HPDE6-E6E7 (cell line): ENCODE results near the gene CFAP74.

Experiments used
- DNase-seq: peaks from one replicate; pipeline ENCODE4 v3.0.0; 2011; ENCODE audit warnings: missing footprints; ENCODE audit errors: extremely low spot score

CFAP74 gene

DNA sequence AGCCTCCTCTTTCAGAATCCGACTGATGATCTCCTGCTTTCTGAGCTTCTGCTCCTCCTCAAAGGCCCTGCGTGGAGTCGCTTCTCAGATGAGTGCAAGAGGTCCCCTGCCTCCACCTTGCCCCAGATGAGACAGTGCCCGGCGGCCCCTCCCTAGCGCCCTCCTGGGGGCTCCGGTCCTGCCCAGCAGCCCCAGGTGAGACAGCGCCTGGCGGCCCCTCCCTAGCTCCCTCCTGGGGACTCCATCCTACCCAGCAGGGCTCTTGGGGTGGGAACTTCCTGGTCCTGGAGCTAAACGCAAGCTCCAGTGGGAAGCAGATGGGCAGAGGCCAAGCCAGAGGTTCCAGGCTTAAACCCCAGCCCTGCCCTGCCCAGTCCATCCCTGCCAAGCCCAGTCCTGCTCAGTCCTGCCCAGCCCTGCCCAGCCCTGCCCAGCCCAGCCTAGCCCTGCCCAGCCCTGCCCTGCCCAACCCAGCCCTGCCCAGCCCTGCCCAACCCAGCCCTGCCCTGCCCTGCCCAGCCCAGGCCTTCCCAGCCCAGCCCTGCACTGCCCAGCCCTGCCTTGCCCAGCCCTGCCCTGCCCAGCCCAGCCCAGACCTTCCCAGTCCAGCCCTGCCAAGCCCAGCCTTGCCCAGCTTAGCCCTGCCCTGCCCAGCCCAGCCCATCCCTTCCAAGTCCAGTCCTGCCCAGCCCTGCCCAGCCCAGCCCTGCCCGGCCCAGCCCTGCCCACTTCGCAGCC lies 34.6 kb downstream of the CFAP74 start:
- no peak for DNase-seq

DNA sequence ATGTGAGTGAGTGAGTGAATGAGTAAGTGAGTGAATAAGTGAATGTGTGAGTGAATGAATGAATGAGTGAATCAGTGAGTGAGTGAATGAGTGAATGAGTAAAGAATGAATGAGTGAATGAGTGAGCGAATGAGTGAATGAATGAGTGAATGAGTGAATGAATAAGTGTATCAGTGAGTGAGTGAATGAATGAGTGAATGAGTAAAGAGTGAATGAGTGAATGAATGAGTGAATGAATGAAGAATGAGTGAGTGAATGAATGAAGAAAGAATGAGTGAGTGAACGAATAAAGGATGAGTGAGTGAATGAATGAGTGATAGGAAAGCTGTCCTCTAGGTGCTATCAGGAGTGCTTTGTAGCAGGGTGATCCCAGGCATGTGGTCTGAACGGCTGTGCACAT lies 35.7 kb downstream of the CFAP74 start:
- DNase-seq, result no peak

DNA sequence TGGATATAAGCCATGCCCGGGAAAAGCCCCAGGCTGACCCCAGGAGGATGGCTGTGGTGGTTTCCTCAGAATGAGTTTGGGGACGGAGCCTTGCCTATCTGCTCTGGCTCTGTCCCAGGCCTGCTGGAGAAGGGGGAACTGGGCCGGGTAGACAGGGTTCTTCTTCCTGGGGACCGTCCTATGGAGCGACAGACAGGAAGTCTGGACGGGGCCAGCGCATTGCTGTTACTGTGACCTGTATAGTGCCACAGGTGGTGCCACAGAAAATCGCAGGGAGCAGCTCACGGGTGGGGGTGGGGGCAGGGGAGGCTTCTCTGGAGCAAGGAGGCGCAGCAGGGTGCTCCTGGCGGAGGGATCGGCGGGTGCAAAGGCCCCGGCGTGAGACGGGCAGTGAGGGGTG lies 36.4 kb downstream of the CFAP74 start:
- no peak for DNase-seq

DNA sequence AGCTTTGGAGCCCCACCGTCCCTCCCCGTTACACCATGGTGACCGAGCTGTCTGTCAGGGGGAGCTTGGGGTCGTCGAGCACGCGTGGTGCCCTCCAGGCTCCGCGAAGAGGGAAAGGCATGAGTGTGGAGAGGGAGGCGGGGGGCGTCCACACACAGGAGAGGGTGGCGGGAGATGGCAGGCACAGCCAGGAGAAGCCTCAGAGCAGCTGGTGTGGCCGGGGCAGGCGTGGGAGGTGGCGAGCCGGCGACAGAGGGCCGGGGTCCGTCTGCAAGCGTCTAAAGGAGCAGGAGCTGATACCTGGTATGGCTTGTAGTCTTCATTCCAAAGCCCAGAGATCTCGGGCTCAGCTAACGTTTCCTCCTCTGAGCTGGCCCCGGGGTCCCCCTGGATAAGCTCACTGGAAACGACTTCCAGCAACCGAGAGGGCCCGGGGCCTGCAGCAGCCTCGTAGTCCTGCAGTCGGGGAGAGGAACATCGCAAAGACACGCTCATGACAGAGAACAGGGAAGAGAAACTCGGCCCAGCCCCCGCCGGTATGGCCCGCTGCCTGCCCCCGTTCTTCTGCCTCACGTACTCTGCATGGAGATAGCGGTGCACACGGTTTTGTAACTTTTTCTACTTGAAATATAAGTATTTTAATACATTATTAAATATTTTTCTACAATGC lies 37.4 kb downstream of the CFAP74 start:
- DNase-seq, result no peak

DNA sequence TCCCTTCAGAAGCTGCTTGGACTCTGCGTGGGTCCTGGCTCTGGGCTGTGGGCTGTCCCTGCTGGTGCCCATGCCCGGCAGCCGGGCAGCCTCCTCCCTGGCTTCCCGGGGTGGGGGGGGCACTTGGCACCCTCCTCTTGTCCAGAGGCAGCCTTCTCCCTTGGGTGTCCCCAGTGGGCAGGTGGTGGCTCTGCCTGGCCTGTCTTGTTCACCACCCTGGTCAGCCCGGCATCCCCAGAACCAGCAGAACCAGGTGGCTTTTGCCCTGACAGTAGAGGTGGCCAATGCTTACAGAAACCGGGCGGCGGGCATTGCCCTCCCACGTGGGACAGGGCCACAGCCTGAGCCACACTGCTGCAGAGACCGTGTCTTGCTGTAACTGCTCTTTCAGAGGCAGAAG lies 38.0 kb downstream of the CFAP74 start:
- DNase-seq, result no peak

DNA sequence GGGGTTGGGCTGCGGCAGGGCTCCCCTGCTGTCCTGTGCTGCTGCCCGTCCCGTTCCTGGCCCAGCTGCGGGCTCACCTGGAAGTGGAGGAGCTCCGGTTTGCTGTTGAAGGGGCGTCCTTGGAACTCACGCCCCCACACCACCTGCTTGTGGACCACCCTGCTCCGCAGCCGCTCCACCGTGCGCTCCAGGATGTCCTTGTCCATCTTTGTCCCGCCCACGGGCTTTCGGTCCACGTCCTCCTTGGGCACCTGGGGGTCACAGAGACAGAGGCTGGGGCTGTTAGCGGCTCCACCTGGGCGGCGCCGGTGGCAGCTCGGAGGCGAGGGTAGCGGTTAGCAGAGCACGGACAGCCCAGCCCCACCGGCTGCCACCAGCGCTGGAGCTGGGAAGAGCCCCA lies 38.8 kb downstream of the CFAP74 start:
- DNase-seq, result no peak

DNA sequence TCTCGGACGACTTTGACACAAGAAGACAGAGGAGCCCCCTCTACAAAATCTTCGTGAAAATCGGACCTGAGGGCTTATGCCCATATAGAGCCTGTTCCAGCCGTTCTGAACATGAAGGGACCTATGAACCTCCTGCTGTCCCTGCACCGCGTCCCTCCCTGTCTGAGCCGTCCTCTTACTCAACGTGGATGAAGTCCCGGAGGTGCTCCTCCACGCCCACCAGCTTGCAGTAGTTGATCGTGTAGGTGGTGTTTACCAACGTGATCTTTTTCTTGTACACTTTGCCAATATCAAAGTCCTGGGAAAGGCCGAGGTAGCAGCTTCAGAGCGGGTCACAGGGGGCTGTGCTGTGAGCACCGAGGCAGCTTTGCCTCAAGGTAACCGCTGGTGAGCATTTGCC lies 40.0 kb downstream of the CFAP74 start:
- no peak for DNase-seq

DNA sequence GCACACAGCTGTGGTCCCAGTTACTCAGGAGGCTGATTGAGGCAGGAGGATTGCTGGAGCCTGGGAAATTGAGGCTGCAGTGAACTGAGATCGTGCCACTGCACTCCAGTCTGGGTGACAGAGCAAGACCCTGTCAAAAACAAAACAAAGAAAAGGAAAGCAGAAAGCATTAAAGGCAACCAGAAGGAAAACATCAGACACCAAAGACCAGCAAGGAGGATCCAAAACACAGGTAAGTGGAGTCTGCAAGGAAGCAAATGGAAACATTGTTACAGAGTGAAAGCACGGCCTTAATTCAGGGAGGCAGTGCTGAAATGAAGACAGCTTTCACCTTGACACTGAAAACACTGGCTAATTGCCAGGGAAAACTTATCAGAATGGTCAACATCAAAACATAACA lies 40.8 kb downstream of the CFAP74 start:
- no peak for DNase-seq

DNA sequence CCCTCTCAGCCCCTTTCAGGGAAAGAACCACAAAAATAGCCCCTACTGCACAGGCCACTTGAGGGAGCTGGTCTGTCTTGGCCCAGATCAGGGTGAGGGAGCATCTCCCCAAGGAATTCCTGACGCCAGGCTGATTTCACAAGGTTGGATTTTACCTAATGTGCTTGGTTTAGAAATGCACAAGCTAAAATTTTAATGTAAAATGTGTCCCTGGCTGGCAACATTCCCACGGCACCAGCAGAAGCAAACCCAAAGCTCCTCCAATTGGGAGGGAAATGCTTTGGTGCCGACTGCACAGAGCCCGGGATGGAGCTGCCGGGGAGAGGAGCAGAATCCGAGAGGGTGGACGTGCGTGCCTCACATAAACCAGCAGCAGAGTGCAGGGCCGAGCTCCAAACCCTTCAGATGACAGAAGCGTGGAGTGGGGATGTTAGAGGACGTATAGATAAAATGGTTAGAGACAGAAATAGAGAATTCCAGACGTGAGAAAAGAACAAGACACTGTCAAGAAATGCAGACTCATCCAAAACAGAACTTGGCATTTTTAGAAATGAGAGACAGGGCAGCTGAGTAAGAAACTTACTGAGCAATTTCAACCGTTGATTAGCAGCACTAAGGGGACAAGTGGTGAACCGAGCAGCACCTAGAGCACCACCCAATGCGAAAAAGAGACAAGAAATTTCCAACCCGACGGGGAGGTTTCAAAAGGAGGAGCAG lies 42.9 kb downstream of the CFAP74 start:
- DNase-seq, result no peak

DNA sequence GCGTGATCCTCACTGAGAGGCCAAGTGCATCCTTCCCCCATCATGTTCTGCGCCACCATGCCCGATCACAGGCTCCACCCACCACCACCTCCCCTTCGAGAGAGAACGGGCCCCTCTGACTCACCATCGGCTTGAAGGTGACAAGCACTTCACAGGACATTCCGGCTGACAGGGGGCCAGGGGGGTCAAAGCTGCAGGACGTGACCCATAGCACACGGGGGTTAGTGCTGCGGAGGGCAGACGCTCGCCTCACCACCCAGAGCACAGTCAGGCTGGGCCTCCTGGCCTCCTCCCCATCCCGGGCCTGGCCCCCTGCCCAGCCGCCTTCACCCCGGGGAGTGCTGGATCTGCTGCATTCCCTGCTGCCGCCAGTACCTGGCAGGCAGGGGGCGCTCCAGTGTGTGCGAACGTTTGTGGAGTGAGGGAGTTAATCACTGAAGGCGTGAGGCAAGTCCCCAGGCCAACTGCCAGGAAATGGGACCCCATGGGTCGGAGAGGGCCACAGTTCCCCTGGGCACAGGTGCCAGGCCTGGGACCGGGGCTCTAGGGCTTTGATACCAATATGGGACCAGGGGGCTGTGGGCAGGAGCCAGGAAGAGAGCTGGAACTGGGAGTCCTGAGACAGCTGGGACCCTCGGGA lies 43.6 kb downstream of the CFAP74 start:
- DNase-seq, result peak; percentile 90

DNA sequence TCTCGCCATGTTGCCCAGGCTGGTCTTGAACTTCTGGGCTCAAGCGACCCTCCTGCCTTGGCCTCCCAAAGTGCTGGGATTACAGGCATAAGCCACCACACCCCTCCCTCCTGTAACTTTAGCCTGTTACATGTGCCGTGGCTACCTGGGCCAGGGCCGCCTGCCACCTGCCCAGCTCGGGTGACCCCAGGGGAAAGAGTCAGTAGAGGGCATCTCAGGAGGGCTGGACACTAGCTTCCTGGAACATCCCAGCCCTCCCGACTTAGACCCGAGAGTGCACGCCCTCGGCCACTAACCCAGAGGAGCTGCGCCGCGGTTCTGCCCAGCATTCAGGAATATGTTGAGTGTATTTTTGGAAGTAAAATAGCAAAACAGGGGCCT lies 44.1 kb downstream of the CFAP74 start:
- no peak for DNase-seq

DNA sequence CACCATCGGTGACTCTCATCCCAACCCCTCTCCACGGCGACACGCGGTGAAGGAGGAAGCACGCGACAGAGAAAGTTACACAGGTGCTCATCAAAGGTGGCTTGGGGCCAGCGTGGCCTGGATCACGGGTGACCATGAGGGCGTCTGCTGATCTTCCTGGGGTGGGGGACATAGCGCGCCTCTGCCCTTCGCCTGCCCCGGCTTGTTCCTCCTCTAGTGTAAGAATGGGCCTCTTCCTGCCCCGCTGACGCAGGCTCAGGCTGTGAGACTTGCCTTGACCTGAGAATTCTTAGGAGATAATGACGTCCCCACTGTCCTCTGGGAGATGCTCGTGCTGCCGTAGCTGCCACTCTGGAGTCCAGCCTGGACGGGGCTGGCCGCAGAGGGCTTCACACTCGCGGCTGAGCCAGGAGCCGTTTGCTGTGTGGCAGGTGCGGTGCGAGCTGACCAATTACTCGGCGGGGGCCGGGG lies 45.5 kb downstream of the CFAP74 start:
- peak; percentile 49 for DNase-seq

DNA sequence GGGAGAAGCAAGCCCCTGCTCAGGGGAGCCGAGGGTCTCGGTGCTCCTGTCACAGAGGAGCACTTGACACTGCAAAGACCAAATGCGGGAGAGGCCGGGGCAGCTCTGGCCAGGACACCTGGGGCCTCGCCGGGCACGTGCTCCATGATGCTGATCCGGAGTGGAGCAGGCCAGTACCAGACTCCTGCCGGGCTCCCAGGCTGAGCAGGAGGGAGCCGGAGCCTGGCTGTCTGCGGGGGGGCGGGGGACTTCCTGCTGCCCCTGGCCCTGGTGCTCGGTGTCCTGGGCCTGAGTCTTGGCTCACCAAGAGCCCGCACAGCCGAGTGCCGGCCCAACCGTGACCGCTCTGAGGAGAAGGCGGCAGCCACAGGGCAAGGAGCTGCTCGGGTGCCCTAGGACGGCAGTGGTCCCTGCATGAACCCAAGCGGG lies 46.0 kb downstream of the CFAP74 start:
- DNase-seq, result no peak

DNA sequence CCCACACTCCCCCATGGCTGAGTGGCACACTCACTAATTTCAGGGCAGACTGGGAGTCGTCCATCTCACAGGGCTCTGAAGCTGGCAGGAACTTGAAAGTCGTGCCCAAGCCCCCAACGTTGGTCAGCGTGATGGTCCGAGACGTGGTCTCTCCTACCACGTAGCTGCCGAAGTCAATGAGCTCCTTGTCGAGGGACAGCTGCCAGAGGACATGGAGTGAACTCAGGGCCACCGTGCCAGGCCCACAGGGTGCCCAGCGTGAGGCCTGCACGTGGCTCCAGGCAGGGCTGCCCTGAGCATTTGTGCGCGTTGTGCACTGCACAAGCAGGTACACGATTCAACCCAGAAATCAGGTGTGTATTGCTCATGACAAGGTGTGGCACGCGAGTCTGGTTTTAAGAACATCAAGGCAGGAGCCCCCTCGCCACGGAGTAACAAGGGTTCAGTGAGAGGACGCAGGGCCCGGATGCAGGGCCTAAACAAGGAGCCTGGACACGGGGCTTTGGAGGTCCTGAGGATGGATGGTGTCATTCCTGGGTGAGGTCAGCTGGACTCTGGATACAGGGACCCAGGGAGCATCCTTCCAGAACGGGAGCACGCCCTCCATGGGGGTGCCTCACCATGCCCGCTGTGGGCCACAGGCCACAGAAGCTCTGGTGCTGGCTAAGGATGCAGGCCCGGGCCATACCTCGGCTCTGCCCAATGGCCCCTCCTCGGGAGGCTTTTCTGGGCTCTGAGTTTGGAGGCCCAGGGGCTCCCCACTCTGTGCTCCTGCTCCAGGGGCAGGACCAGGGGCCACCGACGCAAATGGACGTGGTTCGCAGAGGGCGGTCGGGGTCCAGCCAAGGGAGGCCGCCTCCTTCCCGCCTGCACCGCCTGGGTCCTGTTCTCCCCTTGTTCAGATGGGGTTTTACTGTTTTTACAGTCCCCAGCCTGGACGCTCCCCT lies 46.7 kb downstream of the CFAP74 start:
- DNase-seq, result no peak

DNA sequence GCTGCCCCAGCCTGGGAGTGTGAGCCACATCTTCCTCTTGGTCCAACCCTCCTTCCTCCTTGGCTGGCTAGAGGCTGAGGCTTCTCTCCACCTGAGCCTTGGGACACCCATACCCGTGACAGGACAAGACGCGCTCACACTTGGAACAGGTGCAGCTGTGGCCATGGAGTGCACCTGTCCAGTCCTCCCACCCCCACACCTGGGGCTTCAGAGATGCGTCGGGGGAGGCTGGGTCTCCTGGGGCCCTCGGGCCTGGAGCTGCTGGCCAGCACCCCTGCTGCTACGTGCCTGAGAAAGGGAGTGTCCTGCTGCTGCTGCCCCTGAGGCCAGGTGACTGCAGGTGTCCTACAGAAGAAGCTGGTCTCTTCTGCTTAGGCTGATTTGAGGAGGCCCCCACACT lies 47.5 kb downstream of the CFAP74 start:
- no peak for DNase-seq

DNA sequence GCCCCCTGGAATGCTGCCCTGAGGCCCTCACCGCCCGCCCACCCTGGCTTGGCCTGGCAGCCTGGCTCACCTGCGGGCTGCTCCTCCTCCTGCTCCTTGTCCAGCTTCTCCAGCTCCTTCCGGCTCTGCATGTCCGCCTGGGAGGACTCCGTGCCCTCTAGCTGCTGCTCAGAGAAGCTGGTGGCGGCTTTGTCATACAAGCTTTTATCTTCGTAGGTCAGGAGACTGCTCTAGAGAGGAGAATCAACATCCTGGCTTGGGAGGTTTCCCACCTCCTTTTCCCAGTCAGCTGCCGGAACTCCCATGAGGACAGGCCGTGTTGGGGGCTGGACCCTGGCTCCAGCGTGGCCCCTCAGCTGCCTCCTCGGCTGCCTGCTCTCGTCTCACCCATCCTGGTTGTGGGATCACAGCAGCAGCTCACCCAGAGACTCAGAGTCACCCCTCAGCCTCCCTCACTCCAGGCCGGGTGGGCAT lies 47.9 kb downstream of the CFAP74 start:
- no peak for DNase-seq

DNA sequence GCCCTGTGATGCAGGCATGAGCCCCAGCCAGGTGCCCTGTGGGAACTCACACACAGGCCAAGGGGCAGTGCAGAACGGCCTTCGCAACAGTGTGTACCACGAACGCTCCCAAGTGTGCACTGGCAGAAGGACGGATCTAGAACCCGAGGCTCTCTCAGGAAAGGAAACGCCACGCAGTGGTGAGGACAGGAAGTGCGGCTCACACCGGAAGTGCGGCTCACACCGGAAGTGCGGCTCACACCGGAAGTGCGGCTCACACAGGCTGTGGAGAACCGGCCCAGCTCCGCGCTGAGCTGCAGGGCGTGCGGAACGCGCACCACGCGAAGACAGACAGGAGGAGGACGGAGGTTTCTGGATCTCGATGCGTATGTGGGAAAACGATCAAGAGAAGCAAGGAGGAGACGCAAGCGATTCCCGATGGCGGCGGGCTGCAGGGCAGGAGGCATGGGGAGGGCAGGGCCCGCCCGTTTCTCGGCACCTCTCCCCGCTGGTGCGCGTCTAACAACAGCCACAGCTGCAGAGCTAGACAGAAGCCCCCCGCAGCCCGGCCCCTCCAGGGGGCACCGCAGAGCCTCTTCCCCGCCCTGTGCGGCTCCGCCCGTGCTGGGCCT lies 48.6 kb downstream of the CFAP74 start:
- DNase-seq, result no peak

DNA sequence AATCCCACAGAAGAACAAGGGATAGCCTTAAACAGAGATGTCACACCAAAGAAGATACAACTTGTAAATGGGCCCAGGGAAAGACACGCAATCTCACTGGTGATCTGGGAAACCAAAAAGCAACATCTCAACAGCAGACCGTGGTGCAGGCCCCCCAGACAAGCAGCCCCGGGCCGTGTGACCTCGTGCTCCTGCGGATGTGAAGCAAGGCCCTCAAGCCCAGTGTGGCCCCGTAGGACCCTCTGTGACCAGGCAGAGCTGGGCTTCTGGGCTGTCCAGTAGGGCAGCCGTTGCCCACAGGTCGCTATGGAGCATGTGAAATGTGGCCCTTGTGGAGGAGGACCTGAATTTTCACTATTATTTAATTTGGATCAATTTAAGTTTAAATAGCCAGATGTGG lies 49.6 kb downstream of the CFAP74 start:
- DNase-seq, result no peak

DNA sequence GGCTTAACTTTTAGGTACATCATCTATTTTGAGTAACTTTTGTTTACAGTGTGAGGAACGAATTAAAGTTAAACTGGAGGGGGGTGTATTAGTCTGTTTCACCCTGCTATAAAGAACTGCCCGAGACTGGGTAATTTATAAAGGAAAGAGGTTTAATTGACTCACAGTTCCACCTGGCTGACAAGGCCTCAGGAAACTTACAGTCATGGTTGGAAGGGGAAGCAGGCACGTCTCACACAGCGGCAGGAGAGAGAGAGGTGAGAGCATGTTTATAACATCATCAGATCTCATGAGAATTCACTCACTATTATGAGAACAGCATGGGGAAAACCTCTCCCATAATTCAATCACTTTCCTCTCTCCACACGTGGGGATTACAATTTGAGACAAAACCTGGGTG lies 52.6 kb downstream of the CFAP74 start:
- DNase-seq, result no peak

DNA sequence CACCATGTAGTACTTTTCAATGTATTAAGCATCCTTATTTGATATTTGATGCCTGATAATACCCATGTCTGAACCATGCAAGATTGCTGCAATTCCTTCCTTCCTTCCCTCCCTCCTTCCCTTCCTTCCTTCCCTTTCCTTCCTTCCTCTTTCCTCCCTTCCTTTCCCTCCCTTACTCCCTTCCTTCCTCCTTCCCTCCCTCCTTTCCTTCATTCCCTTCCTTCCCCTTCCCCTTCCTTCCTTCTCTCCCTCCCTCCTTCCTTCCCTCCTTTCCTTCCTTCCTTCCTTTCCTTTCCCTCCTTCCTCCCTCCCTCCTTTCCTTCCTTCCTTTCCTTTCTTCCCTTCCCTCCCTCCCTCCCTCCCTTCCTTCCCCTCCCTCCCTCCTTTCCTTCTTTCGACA lies 54.8 kb downstream of the CFAP74 start:
- no peak for DNase-seq

DNA sequence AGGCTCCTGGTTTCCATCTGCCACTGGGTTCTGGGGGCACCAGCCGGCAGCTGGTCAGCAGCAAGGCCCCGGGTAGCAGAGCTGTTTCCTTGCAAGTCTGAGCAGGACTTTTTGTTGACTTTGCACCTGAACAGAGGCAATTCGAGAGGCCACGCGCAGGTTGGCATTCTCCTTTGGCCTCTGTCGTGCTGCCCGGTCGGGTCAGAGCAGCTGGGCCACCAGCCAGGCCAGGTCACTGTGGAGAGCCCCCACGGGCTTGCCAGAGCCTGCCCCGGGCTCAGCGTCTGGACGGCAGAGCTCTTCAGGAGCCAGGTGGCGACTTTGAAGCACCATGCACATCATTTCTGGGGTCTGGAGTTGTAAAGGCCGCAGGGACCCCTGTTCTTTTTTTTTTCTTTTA lies 56.1 kb downstream of the CFAP74 start:
- DNase-seq, result no peak
